Measurements from ENCODE around the gene ART3. TPM values are rescaled to one million over a fixed set of nuclear protein-coding genes. Genes with fewer than 3 reads are reported as not detected.

ART3 gene
- total and polyA plus RNA-seq, 2 donors (not counting 1 experiment from before 2014, with no cell fraction given) = not detected

DNA sequence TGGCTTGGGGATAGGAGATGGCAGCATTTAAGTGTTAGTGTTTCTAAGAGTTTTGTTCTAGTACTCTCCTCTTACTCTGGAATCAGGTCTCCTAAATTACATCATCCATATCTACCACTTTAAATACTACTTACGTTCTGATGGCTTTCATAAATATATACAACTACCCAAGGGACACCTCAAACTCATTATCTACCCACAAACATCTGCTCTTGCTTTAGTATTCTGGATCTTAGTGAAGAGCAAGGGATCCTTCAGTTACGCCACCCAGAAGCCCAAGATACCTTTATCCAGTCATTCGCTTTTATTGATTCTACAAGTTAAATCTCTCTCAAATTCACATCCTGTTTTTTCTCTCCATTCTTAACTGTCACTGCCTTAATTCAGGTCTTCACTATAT, 66.7 kb downstream of the ART3 start:
- peaks cover 15% of the 10 kb centered on the region for H3K4me1 Mint-ChIP-seq
- Histone ChIP-seq H3K4me1 (ENCODE audit: control insufficient read depth in 2 of 2, insufficient read depth in 2 of 2, low read length in 2 of 2) (peaks cover 0 to 8% of the 10 kb centered on the region in 2 donors), H3K4me3 (ENCODE audit: control extremely low read depth in 1 of 5, extremely low read depth in 1 of 5, insufficient read depth in 1 of 5, low read depth in 2 of 5, low read length in 4 of 5) (no peak overlapping the region), H3K36me3 (replicated peaks in 1 of 2; ENCODE audit: control extremely low read depth in 1 of 2, control insufficient read depth in 1 of 2, extremely low read depth in 1 of 2, insufficient read depth in 2 of 2, low read length in 1 of 2) (peaks cover 1 to 39% of the 10 kb centered on the region in 2 experiments), H3K4me2 (replicated peaks; ENCODE audit: low read depth, low read length, poor library complexity, severe bottlenecking) (no peak overlapping the region), H3K27ac (ENCODE audit: low read length in 2 of 2) (no peak overlapping the region), H2AFZ (ENCODE audit: insufficient read depth, low read depth, low read length, poor library complexity, severe bottlenecking) (no peak overlapping the region), H4K20me1 (ENCODE audit: control insufficient read depth, insufficient read depth, low read length, poor library complexity, severe bottlenecking) (peaks cover 14% of the 10 kb centered on the region), H3K79me2 (ENCODE audit: control insufficient read depth, insufficient read depth, low read length) (peaks cover 66% of the 10 kb centered on the region), H3K9ac (ENCODE audit: low read length) (no peak overlapping the region), H3K9me3 (ENCODE audit: control extremely low read depth in 1 of 3, control insufficient read depth in 2 of 3, insufficient read depth in 1 of 3, low read length in 2 of 3) (no peaks in the 10 kb centered on the region), H3K27me3 (replicated peaks in 1 of 4; ENCODE audit: control extremely low read depth in 1 of 4, control insufficient read depth in 3 of 4, insufficient read depth in 4 of 4, low read length in 3 of 4) (no peaks in the 10 kb centered on the region)
- H3K9me3 Mint-ChIP-seq (ENCODE audit: insufficient read depth) = no peaks in the 10 kb centered on the region
- WGBS (ENCODE audit: insufficient coverage) = 100% methylated on average over 3 of the region's 3 CpGs
- ChIA-PET CTCF (no interaction called here), POLR2A (no interaction called here)
- intact Hi-C loops (cut with micrococcal nuclease) = no loop called here
- H3K27ac Mint-ChIP-seq = no peak overlapping the region
- no peak for ATAC-seq (ENCODE audit: low read depth)
- H3K4me3 Mint-ChIP-seq = no peak overlapping the region
- DNase-seq = no peak
- no peaks in the 10 kb centered on the region for H3K27me3 Mint-ChIP-seq
- TF ChIP-seq, protein P1, sequence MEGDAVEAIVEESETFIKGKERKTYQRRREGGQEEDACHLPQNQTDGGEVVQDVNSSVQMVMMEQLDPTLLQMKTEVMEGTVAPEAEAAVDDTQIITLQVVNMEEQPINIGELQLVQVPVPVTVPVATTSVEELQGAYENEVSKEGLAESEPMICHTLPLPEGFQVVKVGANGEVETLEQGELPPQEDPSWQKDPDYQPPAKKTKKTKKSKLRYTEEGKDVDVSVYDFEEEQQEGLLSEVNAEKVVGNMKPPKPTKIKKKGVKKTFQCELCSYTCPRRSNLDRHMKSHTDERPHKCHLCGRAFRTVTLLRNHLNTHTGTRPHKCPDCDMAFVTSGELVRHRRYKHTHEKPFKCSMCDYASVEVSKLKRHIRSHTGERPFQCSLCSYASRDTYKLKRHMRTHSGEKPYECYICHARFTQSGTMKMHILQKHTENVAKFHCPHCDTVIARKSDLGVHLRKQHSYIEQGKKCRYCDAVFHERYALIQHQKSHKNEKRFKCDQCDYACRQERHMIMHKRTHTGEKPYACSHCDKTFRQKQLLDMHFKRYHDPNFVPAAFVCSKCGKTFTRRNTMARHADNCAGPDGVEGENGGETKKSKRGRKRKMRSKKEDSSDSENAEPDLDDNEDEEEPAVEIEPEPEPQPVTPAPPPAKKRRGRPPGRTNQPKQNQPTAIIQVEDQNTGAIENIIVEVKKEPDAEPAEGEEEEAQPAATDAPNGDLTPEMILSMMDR (IDR thresholded peaks at IDR 0.05) = no peak
- TF ChIP-seq EZH2 (IDR thresholded peaks at IDR 0.05; ENCODE audit: borderline replicate concordance, insufficient read depth, low read depth, low read length, poor library complexity, severe bottlenecking) = no peak

DNA sequence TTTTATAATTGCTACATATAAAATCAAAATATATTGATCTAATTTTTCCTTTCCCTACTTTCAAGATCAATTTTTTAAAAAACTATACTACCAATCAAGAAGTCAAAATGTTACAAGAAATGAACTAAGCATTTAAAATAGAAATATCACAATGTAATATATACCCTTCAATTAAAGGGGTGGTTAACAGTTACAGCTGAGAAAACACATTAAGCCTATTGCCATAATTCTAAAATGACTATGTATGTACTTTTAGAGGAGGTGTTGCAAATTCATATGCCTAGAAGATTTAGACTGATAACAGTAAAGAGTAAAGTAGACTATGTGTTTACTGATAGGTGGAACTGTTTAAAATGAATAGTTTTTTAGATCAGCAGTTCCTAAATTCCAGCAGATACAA, 70.0 kb downstream of the ART3 start:
- TF ChIP-seq, protein P1 (IDR thresholded peaks at IDR 0.05) = no peak
- TF ChIP-seq EZH2 (IDR thresholded peaks at IDR 0.05; ENCODE audit: borderline replicate concordance, insufficient read depth, low read depth, low read length, poor library complexity, severe bottlenecking) = no peak
- Histone ChIP-seq H3K27me3 (replicated peaks in 1 of 4; ENCODE audit: control extremely low read depth in 1 of 4, control insufficient read depth in 3 of 4, insufficient read depth in 4 of 4, low read length in 3 of 4) (no peaks in the 10 kb centered on the region), H3K27ac (ENCODE audit: low read length in 2 of 2) (no peak overlapping the region), H3K36me3 (replicated peaks in 1 of 2; ENCODE audit: control extremely low read depth in 1 of 2, control insufficient read depth in 1 of 2, extremely low read depth in 1 of 2, insufficient read depth in 2 of 2, low read length in 1 of 2) (peaks cover 1 to 23% of the 10 kb centered on the region in 2 experiments), H3K4me1 (ENCODE audit: control insufficient read depth in 2 of 2, insufficient read depth in 2 of 2, low read length in 2 of 2) (peaks cover 22 to 28% of the 10 kb centered on the region in 2 donors), H4K20me1 (ENCODE audit: control insufficient read depth, insufficient read depth, low read length, poor library complexity, severe bottlenecking) (peaks cover 22% of the 10 kb centered on the region), H3K9ac (ENCODE audit: low read length) (no peak overlapping the region), H3K79me2 (ENCODE audit: control insufficient read depth, insufficient read depth, low read length) (peaks cover 84% of the 10 kb centered on the region), H3K4me3 (ENCODE audit: control extremely low read depth in 1 of 5, extremely low read depth in 1 of 5, insufficient read depth in 1 of 5, low read depth in 2 of 5, low read length in 4 of 5) (no peak overlapping the region), H3K9me3 (ENCODE audit: control extremely low read depth in 1 of 3, control insufficient read depth in 2 of 3, insufficient read depth in 1 of 3, low read length in 2 of 3) (no peaks in the 10 kb centered on the region), H2AFZ (ENCODE audit: insufficient read depth, low read depth, low read length, poor library complexity, severe bottlenecking) (no peak overlapping the region), H3K4me2 (replicated peaks; ENCODE audit: low read depth, low read length, poor library complexity, severe bottlenecking) (no peak overlapping the region)
- Mint-ChIP-seq H3K4me3 (no peak overlapping the region), H3K27ac (no peak overlapping the region), H3K9me3 (ENCODE audit: insufficient read depth) (no peaks in the 10 kb centered on the region), H3K27me3 (no peaks in the 10 kb centered on the region), H3K4me1 (peaks cover 34% of the 10 kb centered on the region)
- ChIA-PET POLR2A (interaction anchor here (1.1 kb wide), 1 partner anchor 35 kb away, joined by 10 read pairs; no protein-coding TSS in a partner anchor), CTCF (no interaction called here)
- no peak for DNase-seq
- ATAC-seq (ENCODE audit: low read depth) = no peak
- intact Hi-C loops (cut with micrococcal nuclease) = no loop called here
